Stimulated activated CD4-positive, alpha-beta T cell treated with anti-CD3 and anti-CD28 coated beads, Interleukin-4, amount 100 ng/mL, for 24 hours (primary cell): ENCODE data around the gene ZNF541.
"Not testable (repeated sequence)": the region's sequence is repeated elsewhere in the genome, so short reads cannot be mapped to it uniquely, and the experiment has no call there.

ENCODE experiments used
- DNase-seq: peaks from one replicate; pipeline ENCODE4 v3.0.0-alpha.2; 2020

Gene ZNF541

DNA sequence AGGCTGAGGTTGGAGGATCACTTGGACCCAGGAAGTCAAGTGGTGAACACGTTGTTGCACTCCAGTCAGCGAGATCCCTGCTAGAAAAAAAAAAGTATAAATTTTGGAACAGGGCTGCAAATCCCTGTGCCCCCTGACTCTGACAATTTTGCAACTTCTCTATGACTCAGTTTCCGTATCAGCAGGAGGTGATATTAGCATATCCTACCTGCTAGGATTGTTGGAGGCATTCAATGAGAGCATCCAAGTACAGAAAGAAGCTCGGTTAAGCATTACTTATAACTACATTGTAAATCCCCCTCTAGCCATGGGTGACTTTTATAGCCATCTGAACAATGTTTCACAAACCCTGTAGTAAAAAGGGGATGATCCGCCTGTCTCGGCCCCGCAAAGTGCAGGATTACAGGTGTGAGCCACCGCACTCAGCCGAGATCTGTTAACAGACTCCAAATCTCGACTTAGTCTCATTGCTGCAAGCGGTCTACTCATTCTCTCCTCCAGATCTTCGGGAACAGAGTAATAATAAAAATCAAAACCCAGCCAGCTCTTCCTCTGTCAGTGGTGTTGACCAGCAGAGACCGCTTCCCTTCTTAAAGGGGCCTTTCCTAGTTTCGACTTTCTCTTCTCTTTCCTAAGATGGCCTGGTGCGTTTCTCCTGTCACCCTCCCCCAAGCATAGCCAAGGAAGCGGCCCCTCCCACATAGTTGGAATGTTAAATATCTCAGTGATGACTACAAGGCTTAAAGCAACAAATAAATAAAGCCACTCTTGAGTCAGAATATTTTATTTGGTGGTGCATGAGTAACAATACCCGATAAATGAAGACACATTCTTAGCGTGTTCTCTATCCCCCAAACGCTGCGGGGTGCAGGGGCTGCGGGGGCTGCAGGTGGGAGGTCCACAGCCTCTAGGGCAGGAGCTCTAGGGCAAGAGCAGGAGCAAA is 25.7 kb upstream of the ZNF541 start:
- DNase-seq = no peak

DNA sequence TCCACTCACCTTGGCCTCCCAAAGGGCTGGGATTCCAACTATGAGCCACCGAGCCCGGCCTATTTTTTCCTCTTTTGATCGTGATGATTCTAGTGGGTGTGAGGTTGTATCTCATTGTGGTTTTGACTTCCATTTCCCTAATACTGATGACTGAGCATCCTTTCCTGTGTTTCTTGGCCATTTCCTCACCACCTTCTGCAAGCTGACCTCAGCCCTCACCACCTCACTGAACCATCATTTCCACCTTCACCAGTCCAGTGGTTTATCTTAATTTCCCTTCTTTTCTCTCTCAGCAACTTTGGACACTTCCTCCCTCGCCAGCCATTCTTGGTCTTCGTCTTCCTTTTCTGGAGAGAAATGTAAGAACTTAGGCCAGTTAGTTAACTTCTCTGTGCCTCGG is 23.0 kb upstream of the ZNF541 start:
- no peak for DNase-seq

DNA sequence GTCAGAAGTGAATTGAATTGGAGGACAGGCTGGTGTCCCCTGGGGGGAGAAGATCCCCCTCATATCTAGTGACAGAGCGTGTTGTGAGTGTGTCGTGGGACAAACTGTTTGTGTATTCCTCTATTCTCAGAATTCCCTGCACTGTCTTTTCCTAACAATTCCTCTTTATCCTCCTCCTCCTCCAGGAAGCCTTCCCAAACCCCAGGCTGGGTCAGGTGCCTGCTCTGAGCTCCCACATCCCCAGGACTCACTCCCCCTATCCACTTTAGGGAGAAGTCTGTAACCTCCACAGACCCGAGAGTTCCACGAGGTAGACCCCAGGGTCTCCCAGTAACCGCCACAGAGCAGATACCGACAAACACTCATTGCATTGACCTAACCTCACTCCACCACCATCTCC is 20.9 kb upstream of the ZNF541 start:
- no peak for DNase-seq

DNA sequence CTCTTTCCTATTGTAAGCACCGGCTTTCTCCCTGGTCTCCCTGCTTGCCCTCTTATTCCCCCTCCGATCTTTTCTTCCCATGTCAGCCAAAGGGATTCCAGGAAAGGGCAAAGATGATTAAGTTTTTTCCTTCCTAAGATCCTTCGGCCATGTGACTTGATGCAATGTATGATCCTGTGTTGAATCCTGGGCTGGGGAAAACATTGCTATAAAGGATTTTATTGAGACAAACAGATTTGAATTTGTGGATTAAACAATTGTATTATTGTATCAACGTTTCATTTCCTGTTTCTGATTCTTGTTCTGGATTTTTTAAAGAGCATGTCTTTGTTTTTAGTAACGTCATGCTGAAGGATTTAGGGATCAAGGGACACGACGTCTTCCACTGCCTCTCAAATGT is 16.9 kb upstream of the ZNF541 start:
- DNase-seq = no peak

DNA sequence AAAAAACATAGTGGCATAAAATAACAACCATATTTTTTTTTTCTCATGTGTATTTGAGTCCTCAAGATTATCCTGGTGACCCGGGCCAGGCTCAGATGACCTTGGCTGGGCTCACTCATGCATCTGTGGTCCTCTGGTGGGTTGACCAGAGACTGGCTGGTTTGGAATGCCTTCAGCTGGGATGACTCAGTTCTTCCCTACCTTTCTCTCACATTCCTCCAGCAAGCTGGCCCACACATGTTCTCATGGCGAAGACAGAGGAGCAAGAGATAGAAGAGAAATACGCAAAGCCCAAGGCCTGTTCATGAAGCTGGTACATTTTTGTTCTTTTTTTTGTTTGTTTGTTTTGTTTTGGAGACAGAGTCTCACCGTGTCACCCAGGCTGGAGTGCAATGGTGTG is 14.3 kb upstream of the ZNF541 start:
- DNase-seq = no peak

DNA sequence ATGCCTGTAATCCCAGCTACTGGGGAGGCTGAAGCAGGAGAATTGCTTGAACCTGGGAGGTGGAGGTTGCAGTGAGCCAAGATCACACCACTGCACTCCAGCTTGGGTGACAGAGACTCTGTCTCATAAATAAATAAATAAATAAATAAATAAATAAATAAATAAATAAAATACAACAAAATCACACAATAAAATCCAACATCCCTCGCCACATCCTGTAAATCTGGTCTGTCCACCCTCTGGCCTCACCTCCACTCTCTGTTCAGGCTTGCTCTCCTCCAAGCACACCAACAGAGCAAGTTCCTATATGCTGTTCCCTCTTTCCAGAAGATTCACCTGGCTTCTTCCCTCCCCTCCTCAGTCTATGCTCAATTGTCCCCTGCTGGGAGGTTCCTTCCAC is 10.2 kb upstream of the ZNF541 start:
- not testable (repeated sequence) for DNase-seq

DNA sequence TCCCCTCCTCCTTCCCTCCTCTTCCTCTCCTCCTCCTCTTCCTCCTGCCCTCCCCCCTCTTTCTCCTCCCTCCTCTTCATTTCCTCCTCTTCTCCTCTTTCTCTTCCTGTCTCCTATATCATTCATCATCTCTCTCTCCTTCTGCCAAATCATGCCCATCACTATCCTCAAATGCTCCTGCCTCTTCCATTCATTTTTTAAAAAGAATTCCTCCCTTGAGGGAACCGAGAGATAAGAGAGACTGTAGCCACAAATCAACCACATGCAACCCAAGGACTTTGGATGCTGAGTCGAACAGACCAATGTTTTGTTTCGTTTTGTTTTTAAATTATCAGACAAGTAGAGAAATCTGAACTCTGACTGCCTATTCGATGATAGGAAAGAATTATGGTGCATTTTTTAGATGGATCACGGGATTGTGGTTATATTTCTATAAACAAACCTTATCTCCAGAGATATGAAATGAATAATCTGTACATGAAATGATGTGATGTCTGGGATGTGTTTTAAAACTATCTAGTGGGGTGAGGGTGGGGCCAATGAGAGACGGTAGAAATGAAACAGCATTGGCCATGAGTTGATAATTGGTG is 9.5 kb upstream of the ZNF541 start:
- no peak for DNase-seq

DNA sequence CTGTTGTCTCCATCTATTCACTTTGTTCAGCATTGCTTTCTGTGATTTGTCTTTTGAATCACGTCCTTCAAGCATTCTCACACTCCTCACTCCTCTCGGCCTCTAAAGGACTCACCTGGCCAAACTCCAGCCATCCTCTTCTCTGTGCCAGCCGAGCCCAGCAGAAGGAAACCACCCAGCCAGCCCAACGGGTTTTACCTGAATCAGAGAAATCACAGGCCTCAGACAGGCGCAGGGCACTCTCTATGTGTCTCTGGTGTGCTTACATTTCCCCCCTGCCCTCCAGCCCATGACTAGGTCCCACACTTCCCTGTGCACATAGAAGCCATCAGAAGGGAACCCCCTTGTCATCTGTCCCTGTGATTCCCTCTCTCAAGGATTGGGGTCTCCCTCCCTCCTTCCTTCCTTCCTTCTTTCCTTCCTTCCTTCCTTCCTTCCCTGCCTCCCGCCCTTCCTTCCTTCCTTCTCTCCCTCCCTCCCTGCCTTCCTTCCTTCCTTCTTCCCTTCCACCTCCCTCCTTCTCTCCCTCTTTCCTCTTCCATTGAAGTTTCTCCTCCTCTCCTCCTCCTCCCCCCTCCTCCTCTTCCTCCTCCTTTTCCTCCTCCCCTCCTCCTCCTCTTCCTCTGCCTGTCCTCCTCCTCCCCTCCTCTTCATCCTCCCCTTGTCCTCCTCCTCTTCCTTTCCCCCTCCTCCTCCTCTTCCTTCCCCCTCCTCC is 8.8 kb upstream of the ZNF541 start:
- DNase-seq = no peak

DNA sequence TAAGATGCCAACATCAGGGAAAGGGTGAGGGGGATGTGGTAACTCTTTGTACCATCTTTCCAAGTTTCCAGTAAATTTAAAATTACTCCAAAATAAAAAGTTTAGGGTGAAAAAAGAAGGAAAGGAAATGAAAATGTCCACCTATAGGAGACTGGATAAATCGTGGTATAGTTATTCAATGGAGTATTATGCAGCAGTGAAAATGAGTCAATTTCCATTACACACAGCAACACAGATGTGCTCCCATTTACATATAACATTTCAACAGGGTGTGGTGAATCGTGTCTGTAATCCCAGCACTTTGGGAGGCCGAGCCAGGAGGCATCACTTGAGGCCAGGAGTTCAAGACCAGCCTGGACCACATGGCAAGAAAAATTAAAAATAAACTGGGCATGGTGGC is 7.4 kb upstream of the ZNF541 start:
- no peak for DNase-seq

DNA sequence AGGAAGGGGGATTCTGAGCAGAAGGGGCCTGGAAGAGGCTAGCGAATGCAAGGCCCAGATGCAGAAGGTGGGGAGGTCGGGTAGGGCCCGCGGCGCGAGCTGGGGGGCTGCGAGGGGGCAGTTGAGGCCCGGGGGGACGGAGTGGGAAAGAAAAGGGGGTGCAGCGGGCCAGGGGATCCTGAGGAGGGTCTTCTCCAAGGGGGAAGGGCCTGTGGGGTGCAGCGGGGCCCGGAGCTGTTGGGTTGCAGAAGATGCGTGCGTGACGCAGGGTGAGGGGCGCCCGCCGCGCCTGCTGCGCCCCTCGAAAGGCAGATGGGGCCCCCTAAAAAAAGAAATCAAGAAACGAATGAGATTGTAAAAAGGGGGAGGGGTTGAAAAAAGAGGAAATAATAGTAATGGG is 313 bp downstream of the ZNF541 start:
- DNase-seq = no peak

DNA sequence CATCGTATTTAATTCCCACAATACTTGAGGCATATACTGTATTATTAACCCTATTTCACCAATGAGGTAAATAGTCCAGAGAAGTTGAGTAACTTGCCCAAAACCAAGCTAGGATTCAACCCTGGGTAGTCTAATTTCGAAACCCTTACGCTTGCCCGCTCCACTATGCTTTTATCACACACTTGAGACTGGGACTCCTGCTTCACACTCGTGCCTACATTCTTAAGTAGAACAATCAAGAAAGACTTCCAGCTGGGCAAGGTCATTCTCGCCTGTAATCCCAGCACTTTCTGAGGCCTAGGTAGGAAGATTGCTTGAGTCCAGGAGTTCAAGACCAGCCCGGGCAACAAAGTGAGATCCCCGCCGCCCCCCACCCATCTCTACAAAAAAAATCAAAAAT is 3.6 kb downstream of the ZNF541 start:
- no peak for DNase-seq

DNA sequence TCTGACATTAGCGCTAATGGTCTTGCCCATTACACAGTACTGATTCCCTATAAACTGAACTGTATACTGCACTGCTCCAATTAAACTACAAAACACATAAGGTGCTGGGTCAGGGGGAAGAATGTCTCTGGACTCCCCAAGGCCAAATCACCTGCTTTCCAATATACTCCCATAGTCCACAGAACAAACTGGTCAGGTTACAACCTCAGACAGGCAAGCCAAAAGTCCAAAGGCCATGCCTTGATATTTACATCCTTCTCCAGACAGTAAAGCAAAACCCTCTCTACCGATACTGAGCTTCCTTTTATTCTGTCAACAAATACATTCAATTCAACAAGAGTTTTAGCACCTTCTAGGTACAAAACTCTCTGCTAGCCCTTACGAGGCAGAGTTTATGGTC is 8.9 kb downstream of the ZNF541 start:
- DNase-seq = no peak

DNA sequence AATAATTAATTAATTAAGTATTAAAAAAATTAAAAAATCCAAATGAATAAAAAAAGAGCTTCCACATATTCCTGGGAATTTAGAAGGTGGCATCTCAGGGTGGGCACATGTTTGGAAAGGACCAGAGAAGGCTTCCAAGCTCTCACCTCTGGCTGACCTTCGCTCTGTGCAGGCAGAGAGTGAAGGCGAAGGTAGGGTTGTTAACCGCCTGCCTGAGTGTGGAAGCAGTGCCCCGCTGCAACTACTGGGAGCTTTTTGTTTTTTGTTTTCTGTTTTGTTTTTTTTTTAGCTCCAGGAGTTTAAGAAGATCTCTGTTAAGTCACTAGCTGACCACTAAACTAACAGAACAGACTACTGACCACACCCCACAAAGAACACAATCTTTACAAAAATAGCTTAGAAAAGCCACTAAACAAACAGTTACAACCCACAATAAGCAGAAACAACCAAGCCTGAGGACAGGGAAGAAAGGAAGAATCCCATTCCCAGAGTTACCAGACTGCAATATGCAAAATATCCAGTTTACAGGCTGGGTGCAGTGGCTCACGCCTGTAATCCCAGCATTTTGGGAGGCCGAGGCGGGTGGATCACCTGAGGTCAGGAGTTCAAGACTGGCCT is 11.4 kb downstream of the ZNF541 start:
- no peak for DNase-seq

DNA sequence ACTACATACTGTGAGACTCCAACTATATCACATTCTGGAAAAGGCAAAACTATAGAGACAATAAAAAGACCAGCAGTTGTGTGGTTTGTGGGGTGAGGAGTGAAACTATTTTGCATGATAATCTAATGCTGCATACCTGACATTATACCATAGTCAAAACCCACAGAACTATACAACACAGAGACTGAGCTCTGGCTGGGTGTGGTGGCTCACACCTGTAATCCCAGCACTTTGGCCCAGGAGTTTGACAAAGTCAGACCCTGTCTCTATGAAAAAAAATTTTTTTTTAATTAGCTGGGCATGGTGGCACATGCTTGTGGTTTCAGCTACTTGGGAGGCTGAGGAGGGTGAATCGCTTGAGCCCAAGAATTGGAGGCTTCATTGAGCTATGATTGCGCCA is 11.9 kb downstream of the ZNF541 start:
- DNase-seq = no peak

DNA sequence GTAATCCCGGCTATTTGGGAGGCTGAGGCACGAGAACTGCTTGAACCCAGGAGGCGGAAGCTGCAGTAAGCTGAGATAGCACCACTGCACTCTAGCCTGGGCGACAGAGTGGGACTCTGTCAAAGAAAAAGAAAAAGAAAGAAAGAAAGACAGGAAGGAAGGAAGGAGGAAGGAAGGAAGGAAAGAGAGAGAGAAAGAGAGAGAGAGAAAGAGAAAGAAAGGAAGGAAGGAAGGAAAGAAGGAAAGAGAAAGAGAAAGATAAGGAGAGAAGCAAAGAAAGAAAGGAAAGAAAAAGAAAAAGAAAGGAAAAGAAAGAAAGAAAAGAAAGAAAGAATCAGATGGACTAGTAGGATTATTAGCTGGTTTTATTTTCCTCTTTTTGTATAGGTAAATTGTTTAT is 22.8 kb downstream of the ZNF541 start:
- no peak for DNase-seq

DNA sequence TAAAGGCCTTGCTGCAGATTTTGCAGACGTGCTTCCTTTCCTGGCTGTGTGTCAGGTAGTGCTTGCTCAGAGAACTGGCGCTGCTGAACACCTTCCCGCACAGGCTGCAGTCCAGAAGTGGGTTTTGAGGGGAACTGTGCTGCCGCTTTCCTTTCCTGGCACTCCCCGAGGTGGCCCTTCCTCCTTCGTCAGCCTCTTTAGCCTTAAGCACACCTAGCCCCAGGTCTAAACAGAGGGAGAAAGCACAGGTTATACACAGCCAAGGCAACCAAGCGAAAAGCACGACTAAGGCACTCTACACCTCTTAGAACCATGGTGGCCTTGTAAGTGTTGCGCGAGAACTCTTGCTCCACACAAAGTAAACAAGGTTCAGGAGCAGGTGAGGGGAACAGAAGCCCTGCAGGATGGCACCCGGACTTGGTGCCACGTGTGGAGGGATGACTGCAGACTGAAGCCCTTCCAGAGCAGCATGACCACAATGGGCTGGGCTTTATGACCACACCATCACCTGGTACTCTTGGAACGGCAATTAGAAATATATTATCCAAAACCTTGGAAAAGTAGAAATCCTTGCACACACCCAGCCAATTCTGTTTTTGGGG is 23.6 kb downstream of the ZNF541 start:
- no peak for DNase-seq

DNA sequence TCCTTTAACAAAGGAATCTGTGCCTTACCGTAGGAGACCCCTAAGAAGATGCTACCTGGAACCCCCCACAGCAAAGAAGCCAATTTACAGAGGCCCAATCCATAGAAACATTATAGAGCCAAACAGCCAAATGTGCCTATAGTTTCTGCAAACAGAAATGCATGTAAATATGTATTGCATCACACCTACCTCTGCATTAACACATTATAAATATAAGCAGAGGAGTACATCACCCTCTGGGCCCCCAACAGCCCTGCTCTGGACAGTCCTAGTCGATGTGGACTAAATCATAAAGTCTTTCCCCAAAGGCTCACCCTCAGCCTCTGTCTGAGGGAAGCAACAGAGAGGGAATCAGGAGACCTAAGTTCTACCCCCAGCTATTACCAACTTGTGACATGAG is 25.7 kb downstream of the ZNF541 start:
- no peak for DNase-seq

DNA sequence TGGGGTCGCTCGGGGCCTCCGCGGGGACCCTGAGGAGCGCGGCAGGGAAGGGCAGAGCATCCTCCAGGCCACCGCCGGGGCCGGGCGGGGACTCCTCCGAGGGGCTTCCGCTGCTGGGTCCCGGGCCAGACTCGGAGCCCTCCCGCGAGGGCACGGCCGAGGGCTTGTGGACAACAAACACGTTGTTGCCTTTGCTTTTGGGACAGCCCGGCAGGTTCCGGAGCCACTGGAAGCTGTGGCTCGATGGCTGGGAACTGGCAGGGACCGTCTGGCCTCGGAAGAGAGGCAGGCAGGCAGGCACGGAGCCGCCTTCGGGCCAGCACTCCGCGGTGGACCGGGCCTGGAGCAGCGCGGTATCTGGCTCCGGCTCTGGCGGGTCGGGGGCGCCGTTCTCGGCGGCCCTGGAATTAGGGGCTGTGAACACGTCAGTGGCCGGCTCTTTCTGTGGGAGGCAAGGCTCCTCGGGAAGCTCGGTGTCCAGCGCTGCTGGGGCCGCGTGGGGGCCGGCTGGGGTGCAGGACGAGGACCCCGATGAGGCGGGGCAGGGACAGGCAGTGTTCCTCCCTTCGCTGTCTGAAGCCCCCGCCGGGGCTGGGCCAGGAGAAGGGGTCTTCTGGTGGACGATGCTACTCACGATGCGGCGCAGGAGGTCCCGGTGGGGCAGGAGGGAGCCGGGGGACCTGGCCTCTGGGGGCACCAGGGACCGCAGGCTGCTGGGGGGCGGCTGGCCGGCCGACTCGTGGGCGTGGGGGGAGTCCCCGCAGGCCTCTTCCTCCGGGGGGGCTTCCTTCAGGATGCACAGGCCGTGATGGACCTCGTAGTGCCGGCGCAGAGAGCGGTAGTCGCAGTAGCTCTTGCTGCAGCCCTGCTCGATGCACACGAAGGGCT is 27.6 kb downstream of the ZNF541 start:
- DNase-seq = no peak

DNA sequence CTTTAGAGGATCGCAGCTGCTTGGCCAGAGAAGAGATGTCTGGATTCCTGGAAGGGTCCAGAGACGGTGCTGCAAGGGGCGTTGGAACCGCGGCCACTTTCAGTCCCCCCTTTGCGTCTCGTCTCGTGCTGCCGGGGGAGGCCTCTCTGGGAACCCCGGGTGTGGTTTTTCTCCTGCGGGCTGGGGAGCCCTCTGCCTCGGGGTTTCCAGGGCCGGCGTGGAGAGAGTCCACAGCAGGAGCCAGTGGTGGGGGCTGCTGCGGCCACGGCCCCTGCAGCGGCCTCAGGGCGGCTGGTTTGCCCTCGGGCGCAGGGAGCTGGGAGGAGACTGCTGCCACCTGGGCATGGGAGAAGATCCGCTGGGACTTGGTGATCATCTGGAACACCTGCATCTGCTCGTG is 28.5 kb downstream of the ZNF541 start:
- no peak for DNase-seq

DNA sequence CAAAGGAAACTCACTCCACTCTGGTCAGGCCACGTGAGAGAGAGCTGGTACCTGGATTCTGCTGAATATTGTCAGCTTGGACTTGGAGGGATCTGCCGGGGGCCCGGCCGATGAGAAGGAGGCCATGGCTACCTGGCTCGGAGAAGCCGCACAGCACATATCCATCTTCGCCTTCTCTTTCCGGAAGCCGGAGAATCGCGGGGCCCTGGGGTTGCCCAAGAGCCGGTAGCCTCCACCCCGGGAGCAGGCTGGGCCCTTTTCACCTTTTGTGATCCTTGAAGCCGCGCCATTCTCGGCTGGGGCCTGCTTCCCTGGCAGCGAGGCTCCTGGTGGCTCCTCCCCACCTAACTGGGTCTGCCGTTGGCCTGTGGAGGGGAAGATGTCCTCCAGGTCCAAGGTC is 28.9 kb downstream of the ZNF541 start:
- no peak for DNase-seq

DNA sequence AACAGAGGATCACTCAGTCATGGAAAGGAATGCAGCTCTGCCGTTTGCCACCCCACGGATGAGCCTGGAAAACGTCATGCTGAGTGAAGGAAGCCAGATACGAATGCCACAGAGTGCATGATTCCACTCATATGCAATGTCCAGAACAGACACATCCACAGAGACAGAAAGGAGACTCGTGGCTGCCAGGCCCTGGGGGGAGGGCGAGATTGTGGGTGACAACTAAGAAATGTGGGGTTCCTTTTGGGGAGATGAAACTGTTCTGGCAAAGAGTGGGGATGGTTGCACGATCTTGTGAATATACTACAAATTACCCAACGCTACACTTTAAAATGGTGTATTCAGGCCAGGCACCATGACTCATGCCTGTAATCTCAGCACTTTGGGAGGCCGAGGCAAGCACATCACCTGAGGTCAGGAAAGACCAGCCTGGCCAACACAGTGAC is 30.9 kb downstream of the ZNF541 start:
- no peak for DNase-seq

DNA sequence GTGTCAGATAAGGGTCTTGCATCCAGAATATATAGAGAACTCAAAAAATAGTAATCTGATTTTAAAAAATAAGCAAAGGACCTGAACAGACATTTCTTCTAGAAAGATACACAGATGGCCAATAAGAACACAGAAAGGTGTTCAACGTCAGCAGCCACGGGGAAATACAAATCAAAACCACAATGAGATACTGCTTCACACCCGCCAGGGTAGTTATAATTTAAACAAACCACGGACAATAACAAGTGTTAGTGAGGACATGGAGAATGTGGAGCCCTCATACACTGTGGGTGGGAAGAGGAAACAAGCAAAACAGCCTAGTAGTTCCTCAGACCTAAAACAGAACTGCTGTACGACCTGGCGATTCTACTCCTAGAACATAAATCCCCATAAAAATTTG is 31.4 kb downstream of the ZNF541 start:
- peak; percentile 15 for DNase-seq
